ENCODE data around the gene TCERG1L.
"Not testable (repeated sequence)": the region's sequence is repeated elsewhere in the genome, so short reads cannot be mapped to it uniquely, and the experiment has no call there.

TCERG1L gene

DNA sequence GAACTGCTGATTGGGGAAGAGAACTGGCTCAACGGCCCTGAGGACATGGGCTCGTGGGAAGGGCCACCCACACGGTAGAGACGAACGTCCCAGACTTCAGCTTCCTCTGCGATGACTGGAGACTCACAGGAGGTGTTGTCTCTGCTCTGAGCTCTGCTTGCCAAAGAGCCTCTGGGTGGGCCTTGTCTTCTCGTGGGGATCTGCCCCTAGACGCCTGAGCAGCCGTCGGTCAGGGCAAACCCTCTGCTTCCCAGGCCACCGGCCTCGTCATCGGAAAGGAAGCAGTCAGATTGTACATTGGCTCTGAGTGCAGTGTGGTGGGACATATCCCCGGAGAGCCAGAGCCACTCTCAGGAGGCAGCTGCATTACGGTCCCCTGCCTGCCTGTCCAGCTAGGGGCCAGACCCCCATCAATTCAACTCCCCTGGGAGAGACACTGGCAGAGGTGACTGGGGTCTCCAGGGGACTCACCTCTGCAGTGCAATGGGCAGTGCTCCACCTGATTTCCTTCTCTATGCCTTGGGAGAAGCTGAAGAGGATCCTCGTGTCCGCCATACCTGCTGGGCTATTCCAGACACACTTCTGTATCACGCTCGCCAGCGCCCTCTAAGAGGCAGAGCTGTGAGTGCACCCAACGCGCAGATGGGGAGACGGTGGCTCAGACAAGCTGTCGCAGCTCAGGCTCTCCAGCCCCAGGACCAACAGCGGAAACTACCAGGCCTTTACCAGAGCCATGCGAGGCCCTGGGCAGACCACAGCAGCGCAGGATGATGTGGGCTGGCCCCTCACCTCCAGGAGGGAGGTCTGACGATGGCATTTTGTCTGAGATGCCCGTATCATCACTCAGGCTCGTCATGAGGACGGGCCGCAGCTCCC, 227.4 kb downstream of the TCERG1L start:
- no peak for DNase-seq (ENCODE audit: low read depth)

- DNase-seq (ENCODE audit: low read depth), result no peak
Measured at GRCh38 chr10:131082991-131083481, 228.5 kb downstream of the TCERG1L start.

- no peak for DNase-seq (ENCODE audit: low read depth)
Measured at GRCh38 chr10:131082201-131082850, 229.2 kb downstream of the TCERG1L start.

- DNase-seq (ENCODE audit: low read depth), result no peak
Measured at GRCh38 chr10:131081786-131082185, 229.7 kb downstream of the TCERG1L start.

DNA sequence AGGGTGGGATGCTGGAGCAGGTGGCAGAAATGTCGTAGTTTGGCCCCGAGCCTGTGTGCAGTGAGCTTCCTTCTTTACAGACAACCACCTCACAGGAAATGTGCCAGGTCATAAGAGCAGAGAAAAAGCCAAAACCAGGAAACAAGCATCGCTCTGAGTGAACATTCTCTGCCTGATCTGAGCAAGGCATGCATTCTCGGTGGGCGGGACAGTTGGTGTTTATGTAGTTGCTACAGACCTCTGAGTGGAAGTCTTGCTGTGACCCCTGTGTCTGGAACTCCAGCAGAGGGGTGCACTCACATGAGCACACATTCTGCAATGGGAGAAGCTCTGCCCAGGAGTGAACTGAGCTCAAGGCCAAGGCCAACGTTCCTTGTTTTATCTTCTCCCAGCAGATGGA, 230.1 kb downstream of the TCERG1L start:
- no peak for DNase-seq (ENCODE audit: low read depth)

- no peak for DNase-seq (ENCODE audit: low read depth)
Measured at GRCh38 chr10:131080571-131080970, 230.9 kb downstream of the TCERG1L start.

- no peak for DNase-seq (ENCODE audit: low read depth)
Measured at GRCh38 chr10:131079314-131079713, 232.2 kb downstream of the TCERG1L start.

DNA sequence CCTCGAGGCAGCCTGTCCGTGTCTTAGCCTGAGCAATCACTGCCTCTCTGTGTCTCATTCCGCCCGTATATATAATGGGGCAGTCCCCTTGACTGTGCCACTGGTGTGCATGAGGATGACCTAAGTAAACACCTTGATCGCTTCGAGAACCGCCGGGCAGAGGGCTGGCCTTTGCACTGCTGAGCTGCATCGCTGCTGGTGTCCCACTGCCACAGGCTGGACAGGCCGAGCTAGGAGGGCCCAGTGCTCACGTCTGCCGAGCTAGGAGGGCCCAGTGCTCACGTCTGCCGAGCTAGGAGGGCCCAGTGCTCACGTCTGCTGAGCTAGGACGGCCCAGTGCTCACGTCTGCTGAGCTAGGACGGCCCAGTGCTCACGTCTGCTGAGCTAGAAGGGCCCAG, 232.6 kb downstream of the TCERG1L start:
- not testable (repeated sequence) for DNase-seq (ENCODE audit: low read depth)

GRCh38 chr10:131078131-131078881, 233.2 kb downstream of the TCERG1L start:
- DNase-seq (ENCODE audit: low read depth), result no peak

GRCh38 chr10:131077724-131078123, 233.8 kb downstream of the TCERG1L start:
- DNase-seq (ENCODE audit: low read depth), result no peak

GRCh38 chr10:131077031-131077430, 234.5 kb downstream of the TCERG1L start:
- no peak for DNase-seq (ENCODE audit: low read depth)

DNA sequence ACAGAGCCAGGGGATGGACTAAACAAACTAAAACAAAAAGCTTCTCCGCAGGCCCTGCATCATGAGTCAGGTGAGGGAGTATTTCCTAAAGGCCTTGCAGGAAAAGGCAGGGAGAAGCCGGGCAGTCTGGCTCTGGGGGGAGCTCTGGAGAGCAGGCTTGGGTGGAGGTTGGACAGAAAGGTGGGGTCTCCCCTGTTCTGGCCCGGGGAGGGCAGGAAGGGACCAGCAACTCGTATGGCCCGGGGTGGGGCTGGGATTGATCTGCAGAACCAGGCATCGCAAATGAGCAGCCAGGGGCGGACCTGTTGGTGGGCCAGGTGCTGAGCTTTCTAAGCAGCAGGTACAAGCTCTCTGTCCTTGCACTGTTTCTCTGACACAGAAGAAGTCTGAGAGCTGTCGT, 235.2 kb downstream of the TCERG1L start:
- DNase-seq (ENCODE audit: low read depth), result no peak

DNA sequence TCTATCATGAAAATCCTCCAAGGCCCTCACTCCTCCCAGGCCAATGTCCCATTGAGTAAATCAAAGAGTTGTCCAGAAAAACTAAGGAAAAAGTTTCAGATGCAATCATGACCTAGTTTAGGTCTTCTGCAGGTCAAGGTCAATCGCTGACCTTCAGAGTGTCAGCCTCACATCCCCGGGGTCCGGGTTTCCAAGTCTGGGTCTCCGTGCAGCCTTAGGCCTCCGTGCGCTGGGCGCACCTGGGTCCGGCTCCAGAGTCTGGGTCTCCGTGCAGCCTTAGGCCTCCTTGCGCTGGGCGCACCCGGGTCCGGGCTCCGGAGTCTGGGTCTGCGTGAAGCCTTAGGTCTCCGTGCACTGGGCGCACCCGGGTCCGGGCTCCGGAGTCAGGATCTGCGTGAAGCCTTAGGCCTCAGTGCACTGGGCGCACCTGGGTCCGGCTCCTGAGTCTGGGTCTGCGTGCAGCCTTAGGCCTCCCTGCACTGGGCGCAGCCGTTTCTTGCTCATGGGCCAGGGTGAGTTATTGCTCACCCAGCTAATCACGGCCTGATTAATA, 236.2 kb downstream of the TCERG1L start:
- DNase-seq (ENCODE audit: low read depth), result no peak

GRCh38 chr10:131074682-131075081, 236.8 kb downstream of the TCERG1L start:
- no peak for DNase-seq (ENCODE audit: low read depth)

- no peak for DNase-seq (ENCODE audit: low read depth)
Measured at GRCh38 chr10:131073469-131074035, 238.0 kb downstream of the TCERG1L start.

- DNase-seq (ENCODE audit: low read depth), result no peak
Measured at GRCh38 chr10:131072651-131073468, 238.7 kb downstream of the TCERG1L start.

DNA sequence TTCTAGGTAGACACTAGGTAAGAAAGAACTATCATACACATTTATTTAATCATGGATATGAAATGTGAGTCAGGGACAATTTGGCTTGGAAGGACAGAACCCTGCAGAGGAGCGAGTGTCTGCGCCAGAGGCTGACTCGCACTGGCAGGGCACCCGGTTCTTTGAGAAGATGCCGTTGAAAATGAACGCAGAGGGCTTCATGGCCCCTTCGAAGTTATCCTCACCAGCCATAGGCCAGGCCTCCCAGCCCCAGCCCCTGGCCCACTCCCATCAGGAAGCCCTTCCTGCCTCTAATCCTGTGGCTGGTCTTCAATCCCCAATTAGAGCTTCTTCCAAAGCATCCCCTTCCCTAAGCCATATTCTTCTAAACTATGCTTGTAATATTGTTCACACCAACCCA, 239.8 kb downstream of the TCERG1L start:
- DNase-seq (ENCODE audit: low read depth), result no peak

DNA sequence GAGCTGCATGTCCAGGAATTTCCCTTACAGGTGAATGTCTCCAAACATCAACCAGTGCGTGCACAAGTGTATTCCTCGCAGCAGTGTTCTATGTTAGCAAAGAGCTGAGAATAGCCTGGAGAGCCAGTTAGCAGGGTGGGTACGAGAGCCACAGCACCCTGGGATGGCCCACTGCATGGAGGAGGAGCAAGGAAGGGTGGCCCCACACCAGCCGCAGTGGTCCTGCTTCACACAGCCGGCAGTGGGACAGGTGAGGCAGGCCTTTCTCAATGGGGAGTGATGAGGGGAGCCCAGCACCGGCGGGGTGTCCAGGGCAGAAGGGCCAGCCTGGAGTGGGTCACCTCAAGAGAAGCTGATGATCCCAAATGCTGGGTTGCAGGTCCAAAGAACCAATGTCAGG, 240.7 kb downstream of the TCERG1L start:
- DNase-seq (ENCODE audit: low read depth), result no peak

DNA sequence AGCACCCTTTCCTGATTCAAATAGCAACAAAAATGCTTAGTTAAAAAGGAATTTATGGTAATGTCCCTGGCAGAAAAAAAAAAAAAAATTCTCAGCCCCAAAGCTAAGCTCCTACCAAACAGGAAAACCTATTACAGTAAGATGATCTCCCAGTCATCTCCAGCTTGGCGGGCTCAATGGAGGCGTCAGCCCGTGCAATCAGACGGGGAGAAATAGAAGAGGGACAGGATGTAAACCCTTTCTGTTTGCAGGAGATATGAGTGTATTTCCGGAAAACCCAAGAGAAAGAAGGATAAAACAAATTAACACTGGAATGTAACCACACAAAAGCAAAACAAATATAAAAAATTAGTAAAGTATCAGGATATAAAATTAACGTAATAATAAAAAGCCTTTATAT, 242.8 kb downstream of the TCERG1L start:
- DNase-seq (ENCODE audit: low read depth), result no peak

DNA sequence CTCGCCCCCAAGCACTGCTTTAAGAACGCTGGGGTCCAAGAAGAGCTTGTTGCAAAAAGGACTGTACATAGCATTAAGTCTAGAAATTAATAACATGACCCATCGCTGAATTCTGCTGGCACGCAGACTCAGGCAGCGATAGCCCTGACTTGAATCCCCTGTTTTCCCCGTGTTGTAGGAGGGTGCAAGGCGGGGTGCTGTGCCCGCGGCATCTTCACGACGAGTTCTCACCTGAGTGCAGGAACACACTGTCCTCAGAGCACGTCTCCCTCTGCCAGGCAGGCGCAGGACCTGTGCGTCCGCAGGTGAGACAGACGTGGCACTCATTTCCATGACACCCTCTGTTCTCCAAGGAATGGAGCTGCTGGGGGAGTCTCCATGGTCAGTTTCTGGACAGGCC, 243.2 kb downstream of the TCERG1L start:
- no peak for DNase-seq (ENCODE audit: low read depth)

GRCh38 chr10:131067690-131068089, 243.8 kb downstream of the TCERG1L start:
- no peak for DNase-seq (ENCODE audit: low read depth)
